SK-N-SH treated with all-trans-retinoic acid at 6 μM for 48 hours (cell line): Measurements from ENCODE around the gene STPG1.

Source experiments
- ARNTL ChIP-seq: fragments of 450-650 bp; formaldehyde crosslinking; IDR thresholded peaks from 2 replicates; pipeline ENCODE4 v1.5.0; 2020; ENCODE audit warnings: low read depth, mild to moderate bottlenecking, moderate library complexity, borderline replicate concordance
- BACH2 ChIP-seq: fragments of 250-450 bp; sonication (Bioruptor Pico); IDR thresholded peaks from 2 replicates; pipeline ENCODE4 v1.9.0; 2021; ENCODE audit warnings: mild to moderate bottlenecking, borderline replicate concordance
- CREB5 ChIP-seq: fragments of 250-450 bp; sonication (Bioruptor Pico); IDR thresholded peaks from 2 replicates; pipeline ENCODE4 v1.5.1; 2020; ENCODE audit warnings: low read depth, mild to moderate bottlenecking, moderate library complexity
- CSRNP3 ChIP-seq: fragments of 250-450 bp; sonication (Bioruptor Pico); IDR thresholded peaks from 2 replicates; pipeline ENCODE4 v1.5.1; 2021; ENCODE audit warnings: mild to moderate bottlenecking, moderate library complexity
- PATZ1 ChIP-seq: fragments of 250-450 bp; sonication (Bioruptor Pico); IDR thresholded peaks from 2 replicates; pipeline ENCODE4 v1.8.0; 2020; ENCODE audit warnings: mild to moderate bottlenecking, moderate library complexity, borderline replicate concordance
- TCF4 ChIP-seq: fragments of 250-450 bp; sonication (Bioruptor Pico); IDR thresholded peaks from 2 replicates; pipeline ENCODE4 v1.8.0; 2021; ENCODE audit warnings: mild to moderate bottlenecking, moderate library complexity, borderline replicate concordance
- TOX ChIP-seq: fragments of 250-450 bp; sonication (Bioruptor Pico); IDR thresholded peaks from 2 replicates; pipeline ENCODE4 v1.8.0; 2021; ENCODE audit warnings: mild to moderate bottlenecking, moderate library complexity, borderline replicate concordance
- TSHZ2 ChIP-seq: fragments of 250-450 bp; sonication (Bioruptor Pico); IDR thresholded peaks from 2 replicates; pipeline ENCODE4 v1.5.0; 2020; ENCODE audit warnings: mild to moderate bottlenecking, moderate library complexity
- ZFP3 ChIP-seq: fragments of 250-450 bp; sonication (Bioruptor Pico); IDR thresholded peaks from 2 replicates; pipeline ENCODE4 v1.5.0; 2020; ENCODE audit warnings: mild to moderate bottlenecking, moderate library complexity
- ZNF565 ChIP-seq: fragments of 450-650 bp; formaldehyde crosslinking; conservative IDR thresholded peaks from 2 replicates; pipeline ENCODE4 v1.5.0; 2020; ENCODE audit warnings: low read depth, mild to moderate bottlenecking, moderate library complexity

- TF ChIP-seq TOX (CRISPR knock-in tag) (no peak), BACH2 (CRISPR knock-in tag) (no peak), CREB5 (CRISPR knock-in tag) (no peak), PATZ1 (CRISPR knock-in tag) (no peak), ARNTL (CRISPR knock-in tag) (no peak), ZFP3 (CRISPR knock-in tag) (no peak), CSRNP3 (CRISPR knock-in tag) (no peak), TSHZ2 (CRISPR knock-in tag) (no peak), ZNF565 (CRISPR knock-in tag) (no peak), TCF4 (CRISPR knock-in tag) (no peak)
Measured at GRCh38 chr1:24373710-24374109, 39.9 kb downstream of the STPG1 start.
